ENCODE results near the gene CFAP92.
"Not testable (repeated sequence)": the region's sequence is repeated elsewhere in the genome, so short reads cannot be mapped to it uniquely, and the experiment has no call there.

The CFAP92 gene

GRCh38 chr3:128889139-128889894 lies 104.6 kb downstream of the CFAP92 start:
- DNase-seq (ENCODE audit: low read depth), result no peak
- no peak overlapping the region for H3K4me3 ChIP-seq (ENCODE audit: low read depth, low read length)
- no peak for TF ChIP-seq CTCF (IDR thresholded peaks at IDR 0.05; ENCODE audit: insufficient read depth, low read depth, low read length, missing control alignments)

- no peak for TF ChIP-seq CTCF (IDR thresholded peaks at IDR 0.05; ENCODE audit: insufficient read depth, low read depth, low read length, missing control alignments)
- DNase-seq (ENCODE audit: low read depth), result no peak
- H3K4me3 ChIP-seq (ENCODE audit: low read depth, low read length), result no peak overlapping the region
These were observed 108.9 kb downstream of the CFAP92 start for GRCh38 chr3:128884992-128885391.

GRCh38 chr3:128882719-128883118 lies 111.2 kb downstream of the CFAP92 start:
- H3K4me3 ChIP-seq (ENCODE audit: low read depth, low read length), result no peak overlapping the region
- no peak for DNase-seq (ENCODE audit: low read depth)
- TF ChIP-seq CTCF (IDR thresholded peaks at IDR 0.05; ENCODE audit: insufficient read depth, low read depth, low read length, missing control alignments), result no peak

- no peak for TF ChIP-seq CTCF (IDR thresholded peaks at IDR 0.05; ENCODE audit: insufficient read depth, low read depth, low read length, missing control alignments)
- no peak overlapping the region for H3K4me3 ChIP-seq (ENCODE audit: low read depth, low read length)
- no peak for DNase-seq (ENCODE audit: low read depth)
These were observed 112.3 kb downstream of the CFAP92 start for GRCh38 chr3:128881576-128881975.

- not testable (repeated sequence) for DNase-seq (ENCODE audit: low read depth)
- peak overlapping the region; percentile 95 for H3K4me3 ChIP-seq (ENCODE audit: low read depth, low read length)
These were observed 113.4 kb downstream of the CFAP92 start for GRCh38 chr3:128880455-128880854.

- peak overlapping the region; percentile 95 for H3K4me3 ChIP-seq (ENCODE audit: low read depth, low read length)
- TF ChIP-seq CTCF (IDR thresholded peaks at IDR 0.05; ENCODE audit: insufficient read depth, low read depth, low read length, missing control alignments), result no peak
- no peak for DNase-seq (ENCODE audit: low read depth)
These were observed 113.9 kb downstream of the CFAP92 start for GRCh38 chr3:128879991-128880390.

GRCh38 chr3:128879125-128879969 lies 114.5 kb downstream of the CFAP92 start, which contains the start of gene ACAD9:
ACAD9 (plus strand) TSS chr3:128879620; CDS start chr3:128879692, 72 bp downstream.
- TF ChIP-seq CTCF (IDR thresholded peaks at IDR 0.05; ENCODE audit: insufficient read depth, low read depth, low read length, missing control alignments), result no peak
- peak; percentile 99 for DNase-seq (ENCODE audit: low read depth)

More at GRCh38 chr3:128879125-128879969, 114.5 kb downstream of the CFAP92 start, which contains the start of gene ACAD9:
- peak within 1 kb of the TSS; percentile 95 for H3K4me3 ChIP-seq (ENCODE audit: low read depth, low read length)
